Measurements from ENCODE around the gene ZMIZ1.

ZMIZ1 gene

DNA sequence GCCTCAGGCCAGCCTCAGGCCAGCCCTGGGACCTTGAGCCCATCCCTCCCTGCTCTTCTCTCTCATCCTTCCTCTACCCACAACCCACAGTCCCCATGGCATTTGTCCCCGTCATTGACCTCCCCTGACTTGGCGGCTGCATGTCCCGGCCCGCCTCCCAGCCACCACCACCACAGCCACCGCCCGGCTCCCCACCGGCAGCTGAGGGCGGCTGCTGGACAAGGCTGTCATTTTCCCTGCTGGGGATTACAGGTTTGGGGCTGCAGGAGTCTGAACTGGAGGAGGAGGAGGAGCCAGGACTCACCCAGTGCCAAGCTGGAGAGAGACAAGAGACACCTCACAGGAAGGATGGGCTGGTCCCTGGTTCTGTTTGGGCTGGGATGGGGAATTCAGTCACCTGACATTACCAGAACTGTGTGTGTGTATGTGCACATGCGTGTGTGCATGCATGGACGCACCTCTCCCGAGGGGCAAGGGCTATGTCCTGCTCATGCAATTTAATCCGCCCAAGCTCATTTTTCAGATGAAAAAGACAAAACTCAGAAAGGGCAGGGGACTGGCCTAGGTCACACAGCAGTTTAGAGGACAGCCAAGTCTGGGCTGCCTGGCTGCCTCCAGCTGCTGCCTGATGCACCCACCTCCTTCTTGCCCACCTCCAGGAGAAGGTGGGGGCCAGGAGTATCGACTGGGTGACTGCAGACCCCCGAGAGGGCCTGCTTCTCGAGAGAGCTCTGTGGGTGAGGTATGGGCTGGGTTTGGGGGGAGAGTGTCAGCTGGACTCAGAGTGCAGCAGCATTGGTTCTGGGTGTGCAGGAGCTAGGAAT lies 113.1 kb downstream of the ZMIZ1 start:
- DNase-seq: no peak
- TF ChIP-seq, protein P1, sequence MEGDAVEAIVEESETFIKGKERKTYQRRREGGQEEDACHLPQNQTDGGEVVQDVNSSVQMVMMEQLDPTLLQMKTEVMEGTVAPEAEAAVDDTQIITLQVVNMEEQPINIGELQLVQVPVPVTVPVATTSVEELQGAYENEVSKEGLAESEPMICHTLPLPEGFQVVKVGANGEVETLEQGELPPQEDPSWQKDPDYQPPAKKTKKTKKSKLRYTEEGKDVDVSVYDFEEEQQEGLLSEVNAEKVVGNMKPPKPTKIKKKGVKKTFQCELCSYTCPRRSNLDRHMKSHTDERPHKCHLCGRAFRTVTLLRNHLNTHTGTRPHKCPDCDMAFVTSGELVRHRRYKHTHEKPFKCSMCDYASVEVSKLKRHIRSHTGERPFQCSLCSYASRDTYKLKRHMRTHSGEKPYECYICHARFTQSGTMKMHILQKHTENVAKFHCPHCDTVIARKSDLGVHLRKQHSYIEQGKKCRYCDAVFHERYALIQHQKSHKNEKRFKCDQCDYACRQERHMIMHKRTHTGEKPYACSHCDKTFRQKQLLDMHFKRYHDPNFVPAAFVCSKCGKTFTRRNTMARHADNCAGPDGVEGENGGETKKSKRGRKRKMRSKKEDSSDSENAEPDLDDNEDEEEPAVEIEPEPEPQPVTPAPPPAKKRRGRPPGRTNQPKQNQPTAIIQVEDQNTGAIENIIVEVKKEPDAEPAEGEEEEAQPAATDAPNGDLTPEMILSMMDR (IDR thresholded peaks at IDR 0.05; ENCODE audit: low read depth, low read length, missing control alignments): no peak
- in situ Hi-C loops (cut with HindIII; ENCODE audit: low pct_ligation_motif_present, low sequenced_read_pairs): no loop called here
- no peaks in the 10 kb centered on the region for H3K27me3 ChIP-seq (replicated peaks)
- no peak overlapping the region for H3K4me3 ChIP-seq (ENCODE audit: low read depth, low read length)
- H3K27ac ChIP-seq: no peak overlapping the region
- H3K36me3 ChIP-seq (replicated peaks): no peaks in the 10 kb centered on the region

DNA sequence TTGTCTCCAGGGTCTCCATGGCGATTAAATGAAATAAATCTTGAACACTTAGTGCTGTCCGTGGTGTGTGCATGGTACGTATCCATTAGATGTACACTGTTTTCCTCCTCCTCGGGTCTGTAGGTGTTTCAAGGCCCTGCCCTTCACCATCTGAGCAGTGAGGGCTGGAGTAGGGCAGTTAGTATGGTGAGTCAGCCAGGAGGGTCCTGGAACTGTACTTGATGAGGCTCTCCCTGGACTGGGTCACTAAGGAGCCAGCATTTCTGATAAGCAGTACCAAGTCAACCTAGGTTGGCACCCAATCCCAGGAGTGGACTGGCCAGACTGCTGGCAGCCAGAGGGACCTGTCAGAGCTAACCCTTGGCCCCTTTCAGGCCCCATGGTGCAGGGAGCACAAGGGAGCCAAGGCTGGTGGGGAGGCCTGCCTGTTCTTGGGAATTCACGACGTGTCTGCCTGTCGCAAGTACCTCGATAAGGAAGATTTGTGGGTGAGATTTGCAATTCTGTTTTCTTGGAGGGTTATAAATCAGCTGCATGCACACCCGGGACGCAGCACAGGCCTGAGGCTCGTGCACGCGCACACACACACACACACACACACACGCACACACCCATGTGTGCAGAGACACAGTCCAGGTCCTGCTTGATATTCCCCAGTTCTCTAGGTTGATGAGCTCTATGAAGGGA lies 114.2 kb downstream of the ZMIZ1 start:
- in situ Hi-C loops (cut with HindIII; ENCODE audit: low pct_ligation_motif_present, low sequenced_read_pairs): no loop called here
- Histone ChIP-seq H3K36me3 (replicated peaks) (peaks cover 2% of the 10 kb centered on the region), H3K4me3 (ENCODE audit: low read depth, low read length) (no peak overlapping the region), H3K27ac (no peak overlapping the region), H3K27me3 (replicated peaks) (no peaks in the 10 kb centered on the region)
- TF ChIP-seq, protein P1 (IDR thresholded peaks at IDR 0.05; ENCODE audit: low read depth, low read length, missing control alignments): no peak
- no peak for DNase-seq

DNA sequence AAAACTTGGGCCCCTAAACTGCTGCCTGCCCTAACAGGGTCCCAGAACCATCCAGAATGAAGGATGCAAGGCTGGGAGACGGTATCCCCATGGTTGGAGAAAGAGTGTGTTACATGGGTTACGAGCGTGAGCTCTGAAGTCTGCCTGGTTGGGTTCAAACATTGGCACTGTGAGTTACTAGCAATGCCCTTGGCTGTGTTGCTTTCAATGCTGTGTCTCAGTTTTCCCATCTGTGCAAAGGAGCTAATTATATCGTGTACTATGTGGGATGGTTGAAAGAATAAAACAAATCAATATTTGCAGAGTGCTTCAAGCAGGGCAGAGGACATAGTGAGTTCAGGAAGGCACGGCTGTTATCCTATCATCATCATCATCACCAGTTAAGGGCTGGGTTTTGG lies 114.7 kb downstream of the ZMIZ1 start:
- TF ChIP-seq, protein P1 (IDR thresholded peaks at IDR 0.05; ENCODE audit: low read depth, low read length, missing control alignments): no peak
- Histone ChIP-seq H3K27ac (no peak overlapping the region), H3K4me3 (ENCODE audit: low read depth, low read length) (no peak overlapping the region), H3K27me3 (replicated peaks) (no peaks in the 10 kb centered on the region), H3K36me3 (replicated peaks) (peaks cover 2% of the 10 kb centered on the region)
- in situ Hi-C loops (cut with HindIII; ENCODE audit: low pct_ligation_motif_present, low sequenced_read_pairs): no loop called here
- DNase-seq: no peak

DNA sequence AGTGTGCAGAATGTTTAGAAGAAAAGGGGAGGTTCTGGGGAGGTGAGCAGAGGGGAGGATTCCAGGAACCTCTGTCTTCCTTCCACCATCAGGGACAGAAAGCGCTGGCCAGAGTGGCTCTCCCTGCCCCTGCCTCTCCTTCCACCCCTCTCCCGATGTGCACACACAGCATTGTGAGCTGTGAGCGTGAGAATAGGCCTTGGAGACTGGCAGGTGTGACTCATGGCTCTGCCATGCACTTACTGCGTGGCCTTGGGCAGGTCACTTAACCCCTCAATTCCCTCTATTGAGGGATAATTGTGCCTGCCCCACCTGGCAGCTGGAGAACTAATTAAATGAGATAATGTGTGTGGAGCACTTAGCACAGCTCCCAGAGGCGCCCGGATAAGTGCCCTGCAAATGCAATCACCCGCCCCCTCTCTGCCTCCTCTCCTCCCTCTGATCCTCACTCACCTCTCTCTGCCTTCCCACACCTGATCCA lies 115.4 kb downstream of the ZMIZ1 start:
- peak; percentile 72 for DNase-seq
- Histone ChIP-seq H3K27ac (peak overlapping the region; percentile 33), H3K36me3 (replicated peaks) (peaks cover 2% of the 10 kb centered on the region), H3K27me3 (replicated peaks) (no peaks in the 10 kb centered on the region), H3K4me3 (ENCODE audit: low read depth, low read length) (no peak overlapping the region)
- in situ Hi-C loops (cut with HindIII; ENCODE audit: low pct_ligation_motif_present, low sequenced_read_pairs): no loop called here
- TF ChIP-seq, protein P1 (IDR thresholded peaks at IDR 0.05; ENCODE audit: low read depth, low read length, missing control alignments): no peak

DNA sequence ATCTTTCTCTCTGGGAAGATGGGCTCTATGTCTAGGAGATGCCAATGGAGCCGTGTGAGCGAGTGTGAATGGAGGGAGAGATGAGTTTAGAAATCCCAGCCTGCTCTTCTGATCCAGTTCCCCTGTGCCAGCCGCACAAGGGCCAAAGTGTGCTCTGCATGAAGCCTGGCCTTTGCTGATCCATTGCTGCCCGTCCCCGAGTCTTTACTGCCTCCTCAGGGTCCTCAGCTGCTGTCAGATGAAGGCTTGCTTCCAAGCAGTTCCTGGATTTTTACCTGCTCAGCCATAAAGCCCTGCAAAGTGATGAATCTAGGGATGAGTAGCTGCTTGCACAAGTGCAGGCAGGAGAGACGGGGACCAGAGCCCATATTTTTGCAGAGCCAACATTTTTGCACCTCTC lies 115.9 kb downstream of the ZMIZ1 start:
- H3K36me3 ChIP-seq (replicated peaks): peaks cover 2% of the 10 kb centered on the region

More for the DNA sequence above, 115.9 kb downstream of the ZMIZ1 start:
- Histone ChIP-seq H3K27ac (no peak overlapping the region), H3K27me3 (replicated peaks) (no peaks in the 10 kb centered on the region), H3K4me3 (ENCODE audit: low read depth, low read length) (no peak overlapping the region)
- TF ChIP-seq, protein P1 (IDR thresholded peaks at IDR 0.05; ENCODE audit: low read depth, low read length, missing control alignments): no peak
- DNase-seq: no peak
- in situ Hi-C loops (cut with HindIII; ENCODE audit: low pct_ligation_motif_present, low sequenced_read_pairs): no loop called here

All from brain microvascular endothelial cell (primary cell).